ENCODE results near the gene PGAM5. TPM values are rescaled to one million over a fixed set of nuclear protein-coding genes. Genes with fewer than 3 reads are reported as not detected.

Gene PGAM5
- total RNA-seq, 1 experiment from 2014 or later = 112 TPM

DNA sequence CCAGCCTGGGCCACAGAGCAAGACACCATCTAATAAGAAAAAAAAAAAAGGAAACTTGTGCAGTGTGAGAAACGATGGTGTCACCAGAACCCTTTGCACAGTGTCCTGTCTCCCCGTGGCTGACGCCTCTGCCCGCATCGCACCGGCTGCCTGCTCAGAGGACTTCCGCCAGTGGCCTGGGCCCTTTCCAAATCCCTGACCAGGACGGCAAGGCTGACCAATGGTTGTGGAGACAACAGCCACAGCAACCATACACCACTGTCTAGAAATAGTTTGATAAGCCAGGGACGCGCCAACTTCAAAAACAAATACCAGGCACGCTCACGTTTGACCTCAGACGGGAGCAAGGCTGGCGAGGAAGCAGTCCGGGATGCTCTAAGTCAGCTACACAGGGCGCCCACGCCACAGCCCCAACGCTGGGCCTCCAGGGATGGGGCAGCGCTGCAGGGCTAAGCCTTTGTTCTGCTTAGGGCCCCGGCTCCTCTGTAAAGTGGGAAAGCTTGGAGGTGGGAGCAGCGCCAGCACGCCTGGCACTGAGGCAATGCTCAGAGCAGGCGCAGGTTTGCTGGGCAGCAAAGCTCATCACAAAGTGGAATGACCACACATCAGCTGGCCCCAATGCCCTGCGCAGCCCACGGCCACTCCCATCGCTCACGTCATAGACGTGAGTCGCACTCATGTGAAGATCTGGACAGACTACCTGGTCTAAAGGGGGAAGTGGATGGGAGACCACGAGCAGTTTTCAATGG lies 12.5 kb downstream of the PGAM5 start:
- Histone ChIP-seq H3T11ph (ENCODE audit: low read length) (no peak overlapping the region), H4K8ac (replicated peaks; ENCODE audit: insufficient read length, low read depth, low read length) (no peak overlapping the region), H2AK5ac (ENCODE audit: insufficient read length, low read length) (no peak overlapping the region), H2BK12ac (ENCODE audit: insufficient read length, low read depth, low read length) (no peak overlapping the region), H3K4me2 (ENCODE audit: insufficient read depth, insufficient read length, low read length) (no peak overlapping the region), H4K20me1 (ENCODE audit: control insufficient read depth, insufficient read depth, insufficient read length) (no peaks in the 10 kb centered on the region), H4K91ac (ENCODE audit: insufficient read length, low read depth, low read length) (no peak overlapping the region), H3K14ac (ENCODE audit: insufficient read depth, low read length) (no peak overlapping the region), H2BK15ac (ENCODE audit: low read depth, low read length) (no peak overlapping the region), H3K4me1 (ENCODE audit: insufficient read depth, low read length) (no peaks in the 10 kb centered on the region), H3K4ac (ENCODE audit: low read depth, low read length) (no peak overlapping the region), H3K23me2 (ENCODE audit: insufficient read length, low read depth, low read length, poor library complexity, severe bottlenecking) (no peaks in the 10 kb centered on the region), H2AFZ (ENCODE audit: low read length) (no peak overlapping the region), H3K79me1 (ENCODE audit: insufficient read depth, low read depth, low read length, poor library complexity, severe bottlenecking) (no peaks in the 10 kb centered on the region), H2BK20ac (ENCODE audit: low read depth, low read length, poor library complexity, severe bottlenecking) (no peak overlapping the region), H4K5ac (ENCODE audit: insufficient read length, low read depth, low read length) (no peak overlapping the region), H3K79me2 (ENCODE audit: insufficient read depth, low read length) (no peaks in the 10 kb centered on the region), H3K9me3 (ENCODE audit: control insufficient read depth, low read depth, low read length) (no peaks in the 10 kb centered on the region), H3K27ac (ENCODE audit: insufficient read length, low read depth, low read length) (no peak overlapping the region), H2BK5ac (ENCODE audit: insufficient read length, low read length) (no peak overlapping the region), H3K27me3 (ENCODE audit: insufficient read depth, low read length) (no peaks in the 10 kb centered on the region), H3K9ac (ENCODE audit: extremely low read depth, insufficient read length, low read length) (no peak overlapping the region), H3K56ac (ENCODE audit: insufficient read length, low read depth, low read length) (no peak overlapping the region), H2BK120ac (ENCODE audit: low read depth, low read length, poor library complexity, severe bottlenecking) (no peak overlapping the region), H3K18ac (ENCODE audit: insufficient read length, low read depth, low read length) (no peak overlapping the region), H3K23ac (ENCODE audit: insufficient read length, low read depth, low read length) (no peak overlapping the region)
- no peaks in the 10 kb centered on the region for H3K9me3 Mint-ChIP-seq
- DNase-seq = no peak
- no peaks in the 10 kb centered on the region for H3K4me1 Mint-ChIP-seq
- WGBS (ENCODE audit: extremely low coverage, insufficient read length, low lambda C conversion rate) = no CpG with 5 or more reads among the region's 30 CpGs
- TF ChIP-seq, protein P1, sequence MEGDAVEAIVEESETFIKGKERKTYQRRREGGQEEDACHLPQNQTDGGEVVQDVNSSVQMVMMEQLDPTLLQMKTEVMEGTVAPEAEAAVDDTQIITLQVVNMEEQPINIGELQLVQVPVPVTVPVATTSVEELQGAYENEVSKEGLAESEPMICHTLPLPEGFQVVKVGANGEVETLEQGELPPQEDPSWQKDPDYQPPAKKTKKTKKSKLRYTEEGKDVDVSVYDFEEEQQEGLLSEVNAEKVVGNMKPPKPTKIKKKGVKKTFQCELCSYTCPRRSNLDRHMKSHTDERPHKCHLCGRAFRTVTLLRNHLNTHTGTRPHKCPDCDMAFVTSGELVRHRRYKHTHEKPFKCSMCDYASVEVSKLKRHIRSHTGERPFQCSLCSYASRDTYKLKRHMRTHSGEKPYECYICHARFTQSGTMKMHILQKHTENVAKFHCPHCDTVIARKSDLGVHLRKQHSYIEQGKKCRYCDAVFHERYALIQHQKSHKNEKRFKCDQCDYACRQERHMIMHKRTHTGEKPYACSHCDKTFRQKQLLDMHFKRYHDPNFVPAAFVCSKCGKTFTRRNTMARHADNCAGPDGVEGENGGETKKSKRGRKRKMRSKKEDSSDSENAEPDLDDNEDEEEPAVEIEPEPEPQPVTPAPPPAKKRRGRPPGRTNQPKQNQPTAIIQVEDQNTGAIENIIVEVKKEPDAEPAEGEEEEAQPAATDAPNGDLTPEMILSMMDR (conservative IDR thresholded peaks at IDR 0.05) = no peak
- H3K27me3 Mint-ChIP-seq (ENCODE audit: low read depth) = no peaks in the 10 kb centered on the region; the same call in 1 of the 2 replicates
- H3K4me3 Mint-ChIP-seq = no peak overlapping the region
- peaks cover 52 to 93% (median 75%) of the 10 kb centered on the region in 3 experiments for H3K36me3 Mint-ChIP-seq (ENCODE audit: insufficient read depth in 1 of 3, low read depth in 3 of 3)
- peak overlapping the region in 2 of 3 experiments; percentile 52; a peak in 3 of 7 replicates for H3K27ac Mint-ChIP-seq

All from H9 (cell line).